ENCODE data around the gene DTHD1.

DTHD1 gene

GRCh38 chr4:36320117-36320896 is 38.9 kb downstream of the DTHD1 start:
- DNase-seq = no peak

GRCh38 chr4:36321176-36321575 is 39.8 kb downstream of the DTHD1 start:
- no peak for DNase-seq

GRCh38 chr4:36322921-36323354 is 41.5 kb downstream of the DTHD1 start:
- DNase-seq = no peak

- DNase-seq = no peak
Observed at GRCh38 chr4:36323816-36324419, 42.5 kb downstream of the DTHD1 start.

- no peak for DNase-seq
Observed at GRCh38 chr4:36324808-36325207, 43.4 kb downstream of the DTHD1 start.

GRCh38 chr4:36325499-36325898 is 44.1 kb downstream of the DTHD1 start:
- no peak for DNase-seq

- DNase-seq = no peak
Observed at GRCh38 chr4:36325926-36326325, 44.5 kb downstream of the DTHD1 start.

GRCh38 chr4:36326476-36327029 is 45.1 kb downstream of the DTHD1 start:
- no peak for DNase-seq

- no peak for DNase-seq
Observed at GRCh38 chr4:36327400-36327799, 46.0 kb downstream of the DTHD1 start.

GRCh38 chr4:36328130-36328529 is 46.7 kb downstream of the DTHD1 start:
- no peak for DNase-seq

- no peak for DNase-seq
Observed at GRCh38 chr4:36329228-36329627, 47.8 kb downstream of the DTHD1 start.

GRCh38 chr4:36330796-36331195 is 49.4 kb downstream of the DTHD1 start:
- DNase-seq = no peak

GRCh38 chr4:36332023-36332781 is 50.8 kb downstream of the DTHD1 start:
- no peak for DNase-seq

- DNase-seq = no peak
Observed at GRCh38 chr4:36332782-36333131, 51.3 kb downstream of the DTHD1 start.

- DNase-seq = no peak
Observed at GRCh38 chr4:36333303-36333877, 52.0 kb downstream of the DTHD1 start.

- no peak for DNase-seq
Observed at GRCh38 chr4:36337665-36338185, 56.3 kb downstream of the DTHD1 start.

GRCh38 chr4:36338973-36339372 is 57.6 kb downstream of the DTHD1 start:
- DNase-seq = no peak

- no peak for DNase-seq
Observed at GRCh38 chr4:36341936-36342335, 60.5 kb downstream of the DTHD1 start.

GRCh38 chr4:36343501-36344175 is 62.2 kb downstream of the DTHD1 start:
- no peak for DNase-seq

- DNase-seq = no peak
Observed at GRCh38 chr4:36348403-36348938, 67.1 kb downstream of the DTHD1 start.

GRCh38 chr4:36349938-36350549 is 68.6 kb downstream of the DTHD1 start:
- DNase-seq = no peak

Data from DMS 273 treated with DMSO at 0.1 percent for 48 hours (cell line).